GM12892 (cell line): ENCODE measurements around the gene MMP2.

Source experiments
- DNase-seq: peaks from one replicate; pipeline ENCODE4 v3.0.0; 2011; ENCODE audit not compliant: insufficient read length
- FAIRE-seq: peaks from 2 replicates; lab custom pipeline; 2011; peaks lifted over from hg19 to GRCh38; lab: Jason Lieb, UNC
- POLR2A ChIP-seq: IDR thresholded peaks from 2 replicates; pipeline ENCODE4 v1.6.1; 2011; ENCODE audit warnings: low read depth, low read length, control low read depth
- POLR2AphosphoS5 ChIP-seq: IDR thresholded peaks from 2 replicates; pipeline ENCODE4 v1.6.1; 2011; ENCODE audit warnings: low read depth, low read length, control low read depth
- TAF1 ChIP-seq: IDR thresholded peaks from 2 replicates; pipeline ENCODE4 v1.6.1; 2011; ENCODE audit warnings: low read depth, mild to moderate bottlenecking, control low read depth, low read length, borderline replicate concordance

The MMP2 gene

GRCh38 chr16:55499281-55499680 is 20.3 kb downstream of the MMP2 start:
- DNase-seq (no peak), FAIRE-seq (no peak)
- TF ChIP-seq POLR2A: no peak
- no peak for TF ChIP-seq TAF1
- TF ChIP-seq POLR2AphosphoS5: no peak

DNA sequence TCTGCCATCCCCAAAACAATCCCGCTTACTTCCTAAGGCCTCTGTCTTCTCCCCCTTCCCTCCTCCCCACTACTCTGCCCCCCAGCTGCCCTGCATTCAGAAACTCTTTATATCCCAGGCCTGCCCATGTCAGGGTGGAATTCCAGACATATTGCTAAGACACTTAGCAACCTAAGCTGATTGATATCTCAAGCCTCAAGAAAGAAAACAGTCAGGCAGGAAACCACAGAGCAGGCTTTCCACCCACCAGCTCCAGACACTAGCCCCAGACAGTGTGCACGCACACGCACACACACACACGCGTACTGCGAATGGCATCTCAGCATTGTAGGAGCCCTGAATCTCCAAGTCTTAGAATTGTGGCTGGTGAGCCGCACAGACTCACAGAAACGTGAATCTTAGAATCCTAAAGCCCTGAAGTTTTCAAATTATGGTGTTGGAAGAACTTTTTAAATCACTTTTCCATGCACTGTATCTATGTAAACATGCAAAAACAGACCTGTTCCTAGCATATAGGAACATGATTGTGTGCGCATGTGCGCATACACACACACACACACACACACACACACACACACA is 21.0 kb downstream of the MMP2 start:
- DNase-seq (no peak), FAIRE-seq (no peak)
- no peak for TF ChIP-seq POLR2A
- no peak for TF ChIP-seq TAF1
- TF ChIP-seq POLR2AphosphoS5: no peak

DNA sequence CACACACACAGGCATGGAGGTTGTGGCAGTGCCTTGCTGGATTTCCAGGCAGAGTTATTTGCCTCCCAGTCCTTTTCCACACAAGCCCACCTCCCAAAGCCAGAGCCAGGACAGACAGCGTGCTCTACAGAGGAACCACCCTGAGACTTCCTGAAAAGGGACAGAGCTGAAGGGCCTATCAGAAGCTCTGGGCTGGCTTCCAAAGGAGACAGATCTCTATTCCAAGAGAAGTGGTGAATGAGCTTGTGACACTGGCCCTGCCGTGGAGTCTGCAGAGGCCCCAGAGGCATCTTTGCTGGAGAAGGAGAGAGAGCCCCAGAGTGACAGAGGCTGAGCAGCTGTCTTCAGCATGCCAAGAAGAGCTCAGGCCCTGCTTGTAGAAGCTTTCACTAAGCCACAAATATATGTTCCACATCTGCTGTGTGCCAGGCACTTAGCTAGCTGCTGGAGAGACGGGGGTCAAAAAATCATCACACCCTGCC is 21.6 kb downstream of the MMP2 start:
- no peak for TF ChIP-seq TAF1
- TF ChIP-seq POLR2AphosphoS5: no peak
- TF ChIP-seq POLR2A: no peak
- DNase-seq (no peak), FAIRE-seq (no peak)

GRCh38 chr16:55501549-55502322 is 22.7 kb downstream of the MMP2 start:
- DNase-seq (no peak), FAIRE-seq (no peak)
- TF ChIP-seq POLR2A (no peak), TAF1 (no peak), POLR2AphosphoS5 (no peak)

- FAIRE-seq (no peak), DNase-seq (no peak)
- TF ChIP-seq TAF1: no peak
These were observed 23.9 kb downstream of the MMP2 start for GRCh38 chr16:55502801-55503366.

- FAIRE-seq: no peak
- no peak for TF ChIP-seq TAF1
- no peak for TF ChIP-seq POLR2AphosphoS5
These were observed 24.9 kb downstream of the MMP2 start for GRCh38 chr16:55503726-55504550.

GRCh38 chr16:55505333-55506015 is 26.5 kb downstream of the MMP2 start:
- DNase-seq: no peak
- no peak for TF ChIP-seq POLR2A
- TF ChIP-seq POLR2AphosphoS5: no peak
- no peak for TF ChIP-seq TAF1
- no peak for FAIRE-seq

More at GRCh38 chr16:55503726-55504550, 24.9 kb downstream of the MMP2 start:
- no peak for DNase-seq

DNA sequence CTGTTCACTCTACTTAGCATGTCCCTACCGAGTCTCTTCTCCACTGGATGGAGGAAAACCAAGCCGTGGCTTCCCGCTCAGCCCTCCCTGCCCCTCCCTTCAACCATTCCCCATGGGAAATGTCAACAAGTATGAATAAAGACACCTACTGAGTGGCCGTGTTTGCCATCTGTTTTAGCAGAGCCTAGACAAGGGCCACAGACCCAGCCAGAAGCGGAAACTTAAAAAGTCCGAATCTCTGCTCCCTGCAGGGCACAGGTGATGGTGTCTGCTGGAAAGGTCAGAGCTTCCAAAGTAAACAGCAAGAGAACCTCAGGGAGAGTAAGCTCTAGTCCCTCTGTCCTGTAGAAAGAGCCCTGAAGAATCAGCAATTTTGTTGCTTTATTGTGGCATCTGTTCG is 27.1 kb downstream of the MMP2 start:
- FAIRE-seq (no peak), DNase-seq (no peak)
- no peak for TF ChIP-seq POLR2AphosphoS5
- no peak for TF ChIP-seq POLR2A
- TF ChIP-seq TAF1: no peak

- DNase-seq (no peak), FAIRE-seq (no peak)
- no peak for TF ChIP-seq TAF1
- no peak for TF ChIP-seq POLR2AphosphoS5
These were observed 27.7 kb downstream of the MMP2 start for GRCh38 chr16:55506708-55507107.

DNA sequence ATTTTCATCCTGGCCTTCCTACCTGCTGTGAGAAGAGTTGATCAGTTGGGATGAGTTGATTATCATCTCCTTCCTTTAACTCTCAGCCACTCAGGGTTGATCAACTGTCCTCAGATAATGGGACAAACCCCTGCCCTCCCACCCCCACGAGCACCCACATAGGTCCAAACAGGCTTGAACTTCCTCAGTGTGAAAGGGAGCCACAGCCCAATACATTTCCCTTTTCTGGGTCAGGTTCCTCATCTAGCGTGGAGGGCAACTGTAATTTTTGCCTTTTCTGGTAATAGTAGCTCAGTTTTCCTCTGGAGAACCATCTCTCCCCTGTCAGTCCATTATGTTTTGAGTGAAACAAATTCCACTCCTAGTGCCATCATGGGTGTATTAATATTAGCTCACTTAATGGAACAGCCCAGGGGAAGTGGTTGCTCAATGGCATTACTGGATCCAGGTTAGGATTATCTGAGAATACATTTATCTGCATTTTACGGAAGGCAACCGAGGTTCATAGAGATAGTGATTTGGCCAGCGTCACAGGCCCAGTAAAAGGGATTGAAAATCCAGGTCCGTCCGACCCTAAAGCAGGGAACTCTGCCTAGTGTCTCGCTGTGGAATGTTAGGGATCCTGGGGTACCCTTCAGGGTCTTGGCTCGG is 29.4 kb downstream of the MMP2 start:
- TF ChIP-seq POLR2A (no peak), TAF1 (no peak), POLR2AphosphoS5 (no peak)
- no peak for FAIRE-seq
- DNase-seq: no peak
